HG03139 (cell line): ENCODE measurements around the gene FRMD1.

Experiments used
- ATAC-seq: cut with Tn5 transposase; IDR thresholded peaks from one replicate; pipeline ENCODE4 v1.9.1; 2021; ENCODE audit not compliant: unreplicated experiment

The FRMD1 gene

DNA sequence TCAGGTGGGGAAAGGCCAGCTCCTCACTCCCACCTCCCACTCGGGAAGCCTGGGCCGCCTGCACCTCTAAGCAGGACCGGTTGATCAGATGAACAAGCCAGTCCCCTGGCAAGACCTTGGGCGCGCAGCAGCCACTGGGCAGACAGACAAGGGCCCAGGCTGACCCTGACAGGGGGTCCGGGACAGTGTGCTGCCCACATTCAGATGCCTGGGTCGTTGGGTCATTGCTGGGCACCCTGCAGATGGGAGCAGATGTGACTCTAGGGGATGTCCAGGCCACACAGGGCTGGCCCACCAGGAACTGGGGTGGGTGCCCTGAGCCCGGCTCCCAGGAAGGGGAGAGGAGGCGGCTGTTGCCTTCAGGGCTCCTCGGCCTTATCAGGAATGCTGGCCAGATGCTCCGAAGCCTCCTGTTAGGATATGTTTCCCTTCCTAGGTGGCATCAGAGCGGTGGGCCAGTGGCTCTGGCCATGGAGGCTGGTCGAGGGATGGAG is 17.3 kb upstream of the FRMD1 start:
- no peak for ATAC-seq

DNA sequence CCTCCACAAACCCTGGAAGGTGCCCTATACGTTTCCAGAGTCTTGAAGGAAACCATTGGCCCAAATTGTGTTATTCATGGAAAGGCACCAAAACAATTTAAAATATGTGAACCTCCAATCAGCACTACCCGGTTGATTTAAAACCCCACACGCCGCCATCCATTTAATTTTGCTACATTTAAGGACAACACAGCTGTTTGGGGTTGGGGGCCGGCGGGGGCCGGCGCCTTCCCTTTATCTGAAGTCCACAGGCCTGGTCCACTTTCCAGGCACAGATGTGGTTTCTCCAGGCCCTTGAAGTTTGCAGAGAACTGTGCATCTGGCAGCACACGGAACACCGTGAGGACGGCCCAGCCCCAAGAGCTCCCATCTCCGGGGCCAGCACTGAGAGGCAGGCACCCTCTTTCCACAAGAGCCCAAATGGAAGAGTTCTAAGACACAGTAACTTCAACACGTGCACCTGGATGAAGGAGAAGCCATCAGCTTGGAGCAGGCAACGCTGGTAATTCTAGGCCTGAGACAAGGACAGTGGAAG is 16.8 kb upstream of the FRMD1 start:
- no peak for ATAC-seq

DNA sequence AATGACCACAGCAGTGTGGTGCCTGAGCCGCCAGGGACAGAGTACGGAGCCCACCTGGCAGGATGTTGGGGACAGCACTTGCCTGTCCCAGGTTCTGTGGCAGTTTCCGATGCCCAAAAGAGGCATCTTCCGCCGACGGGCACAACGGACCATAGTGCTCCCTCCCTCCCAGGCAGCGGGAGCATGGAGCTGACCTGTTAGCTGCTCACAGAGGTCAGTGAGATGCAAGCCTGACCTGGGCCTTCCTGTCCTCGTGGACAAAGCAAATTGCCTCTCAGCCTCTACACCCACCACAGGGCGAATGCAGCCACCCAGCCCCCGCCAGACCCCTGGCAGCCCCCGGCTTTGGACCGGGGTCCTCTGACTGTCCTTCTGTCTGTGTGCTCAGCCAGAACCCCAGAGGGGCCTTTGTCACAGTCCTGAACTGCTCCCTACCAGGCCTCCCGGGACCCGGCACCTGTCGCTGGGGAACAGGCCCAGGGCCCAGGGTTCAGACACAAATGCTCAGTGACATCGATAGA is 16.2 kb upstream of the FRMD1 start:
- ATAC-seq, result no peak

DNA sequence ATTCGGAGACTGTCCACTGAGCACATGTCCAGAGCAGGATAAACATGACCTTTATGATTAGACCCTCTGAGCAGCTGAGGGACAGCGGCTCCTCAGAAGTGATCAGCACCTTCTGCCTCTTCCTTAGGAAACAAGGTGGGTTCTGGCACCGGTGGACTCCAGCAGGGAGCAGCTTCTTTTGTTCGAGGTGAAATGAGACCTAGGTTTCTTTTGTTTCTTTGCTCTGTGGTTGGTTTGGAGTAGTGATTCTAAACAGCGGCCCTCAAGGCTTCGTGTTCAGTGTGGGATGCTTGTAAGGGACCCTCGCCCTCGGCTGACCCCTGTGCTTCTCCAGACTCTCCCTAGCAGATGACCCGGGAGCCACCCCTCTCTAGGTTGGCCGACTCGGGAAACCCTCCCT is 14.6 kb upstream of the FRMD1 start:
- ATAC-seq, result no peak

DNA sequence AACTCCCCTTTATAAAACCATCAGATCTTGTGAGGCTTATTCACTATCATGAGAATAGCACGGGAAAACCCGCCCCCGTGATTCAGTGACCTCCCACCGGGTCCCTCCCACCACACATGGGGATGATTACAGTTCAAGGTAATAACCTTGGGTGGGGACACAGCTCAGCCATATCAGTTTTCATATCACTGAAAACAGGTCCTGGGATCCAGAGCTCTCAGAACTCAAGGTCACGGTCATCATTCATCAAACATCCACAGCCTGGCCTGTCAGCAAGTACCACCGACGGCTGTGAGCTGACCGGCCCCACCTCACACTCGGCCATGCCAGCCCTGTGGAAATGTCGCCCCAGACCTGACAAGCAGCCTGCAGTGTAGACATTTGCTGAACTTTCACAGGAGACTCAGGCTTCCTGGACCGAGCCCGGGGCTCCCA is 14.1 kb upstream of the FRMD1 start:
- no peak for ATAC-seq

DNA sequence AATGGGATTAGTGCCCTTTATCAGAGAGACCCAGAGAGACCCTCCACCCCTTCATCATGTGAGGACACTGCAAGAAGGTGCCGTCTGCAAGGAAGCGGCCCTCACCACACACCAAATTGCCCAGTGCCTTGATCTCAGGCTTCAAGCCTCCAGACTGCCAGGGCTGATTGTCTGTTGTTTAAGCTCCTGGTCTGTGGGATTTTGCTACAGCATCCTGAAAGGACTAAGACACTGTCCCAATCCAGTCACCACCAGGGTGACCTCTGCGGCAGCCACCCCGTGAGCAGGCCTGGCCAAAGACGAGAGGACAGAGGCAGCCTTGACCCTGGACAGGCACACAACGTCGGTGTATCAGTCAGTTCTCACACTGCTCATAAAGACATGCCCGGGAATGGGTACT is 13.5 kb upstream of the FRMD1 start:
- ATAC-seq, result no peak

DNA sequence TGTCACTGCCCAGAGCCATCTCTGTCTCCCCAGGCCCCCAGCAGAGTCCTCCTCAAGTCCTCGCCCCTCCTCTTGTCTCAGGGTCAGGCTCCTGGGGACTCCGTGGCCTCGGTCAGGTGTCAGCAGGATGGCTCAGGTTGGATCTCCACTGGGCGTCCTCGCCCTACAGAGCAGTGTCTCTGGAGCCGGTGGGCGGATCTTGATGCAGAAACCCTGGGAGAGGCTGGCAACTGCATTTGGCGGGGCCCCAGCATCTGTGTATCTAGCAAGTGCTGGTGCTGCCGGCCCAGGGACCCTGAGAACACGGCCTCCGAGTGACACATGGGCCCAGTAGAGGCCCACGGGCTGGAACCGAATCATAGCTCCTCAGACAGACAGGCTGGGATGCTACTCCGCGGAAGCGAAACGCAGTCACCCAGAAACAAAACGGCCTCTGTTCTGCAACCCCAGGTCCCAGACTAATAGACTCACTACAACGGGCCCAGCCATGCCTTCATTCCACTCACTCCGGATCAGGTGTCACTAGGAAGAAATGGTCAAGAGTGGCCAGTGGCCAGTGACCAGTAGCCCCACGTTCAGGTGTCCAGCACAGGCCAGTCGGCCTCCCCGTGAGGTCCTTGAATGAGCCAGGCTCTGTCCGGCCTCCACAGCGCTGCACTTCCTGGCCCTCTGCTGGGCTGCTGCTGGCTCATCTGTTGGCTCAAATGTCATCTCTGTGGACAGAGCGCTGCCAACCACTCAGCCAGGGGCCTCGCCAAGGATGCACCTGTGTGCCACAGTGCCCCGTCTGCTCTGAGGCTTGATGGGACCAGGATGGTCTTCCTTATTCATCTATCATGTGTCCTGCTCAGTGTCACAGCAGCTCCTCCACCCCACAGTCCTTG is 12.6 kb upstream of the FRMD1 start:
- no peak for ATAC-seq

DNA sequence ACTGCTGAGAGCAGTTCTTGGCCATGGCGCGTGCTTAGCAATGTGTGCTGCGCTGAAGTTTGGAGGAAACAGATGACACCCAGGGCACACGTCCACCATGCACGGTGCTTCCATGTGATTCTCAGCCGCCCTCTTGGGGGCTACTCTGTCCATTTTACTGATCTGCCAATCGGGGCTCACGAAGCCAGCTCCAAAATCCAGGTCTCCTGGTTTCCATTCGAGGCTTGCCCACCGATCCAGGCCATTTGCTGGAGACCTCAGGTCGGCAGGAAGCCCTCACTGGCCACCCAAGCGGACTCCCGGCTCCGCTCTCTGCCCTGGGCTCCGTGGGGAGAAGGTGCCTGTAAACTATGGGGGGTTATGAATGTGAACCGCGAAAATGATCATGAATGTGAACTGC is 11.7 kb upstream of the FRMD1 start:
- ATAC-seq, result no peak

DNA sequence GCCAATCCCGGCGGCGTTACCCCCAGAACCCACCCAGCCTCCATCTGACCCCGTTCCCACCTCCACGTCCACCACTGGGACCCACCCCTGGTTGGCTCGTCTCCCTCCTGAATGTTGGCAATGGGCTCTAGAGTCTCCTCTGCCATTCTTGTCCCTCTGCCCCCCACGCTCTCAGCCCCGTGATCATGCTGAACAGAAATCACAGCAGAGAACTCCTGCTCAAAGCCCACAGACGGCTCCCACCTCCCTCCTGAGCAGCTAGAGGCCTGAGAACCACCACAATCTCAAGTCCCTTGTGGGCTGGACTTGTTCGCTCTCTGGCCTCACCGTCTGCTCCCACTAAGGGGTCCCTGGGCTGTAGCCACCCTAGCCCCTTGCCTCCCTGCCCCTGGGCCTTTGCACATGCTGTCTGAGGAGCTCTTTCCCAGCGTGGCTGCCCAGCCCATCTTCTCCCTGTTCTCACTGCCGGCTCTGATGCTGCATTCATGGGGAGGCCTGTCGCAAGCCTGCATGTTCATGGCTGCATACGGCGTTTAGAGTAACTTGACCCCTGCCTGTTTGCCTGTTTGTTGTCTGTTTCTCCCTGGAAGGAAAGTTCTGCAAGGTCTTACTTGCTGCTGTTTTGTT is 11.2 kb upstream of the FRMD1 start:
- ATAC-seq, result no peak

DNA sequence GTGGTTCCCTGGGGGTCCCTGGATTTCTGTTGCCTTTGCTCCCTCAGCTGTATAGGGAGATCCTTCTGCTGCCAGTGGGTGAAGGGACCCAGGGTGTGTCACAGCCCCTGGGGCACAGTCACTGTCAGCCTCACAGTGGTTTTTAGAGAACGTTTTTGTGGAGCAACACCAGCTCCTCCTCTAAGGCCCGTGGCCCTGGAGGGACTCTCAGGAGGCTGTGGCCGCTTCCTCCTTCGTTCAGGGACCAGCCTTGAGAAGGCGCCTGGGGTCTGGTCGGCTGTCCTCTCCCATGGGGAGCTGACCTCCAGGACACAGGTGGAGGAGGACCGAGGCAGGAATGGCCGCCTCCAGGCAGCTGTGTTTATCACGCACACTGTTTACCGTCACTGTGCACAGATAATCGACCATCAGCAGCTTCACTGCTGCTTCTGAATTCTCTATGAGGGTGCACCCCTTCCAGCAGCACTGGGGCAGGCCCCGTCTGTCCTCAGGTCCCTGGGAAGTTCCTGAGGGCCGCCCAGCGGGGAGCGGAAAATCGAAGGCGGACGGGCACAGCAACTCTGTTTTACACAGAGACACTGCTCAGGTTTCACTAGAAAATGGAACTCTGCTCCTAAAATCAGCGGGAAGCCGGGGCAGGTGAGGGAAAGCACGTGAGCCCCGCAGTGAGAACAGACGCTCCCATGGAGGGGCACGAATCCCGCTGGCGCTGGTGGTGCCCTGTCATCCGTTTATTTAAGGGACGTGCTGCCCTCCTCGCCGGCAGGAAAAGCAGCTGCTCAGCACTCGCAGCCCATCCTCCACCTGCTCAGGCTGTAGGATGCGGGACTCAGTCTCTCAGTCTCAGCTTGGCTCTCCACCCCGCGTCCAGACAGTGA is 10.4 kb upstream of the FRMD1 start:
- no peak for ATAC-seq

DNA sequence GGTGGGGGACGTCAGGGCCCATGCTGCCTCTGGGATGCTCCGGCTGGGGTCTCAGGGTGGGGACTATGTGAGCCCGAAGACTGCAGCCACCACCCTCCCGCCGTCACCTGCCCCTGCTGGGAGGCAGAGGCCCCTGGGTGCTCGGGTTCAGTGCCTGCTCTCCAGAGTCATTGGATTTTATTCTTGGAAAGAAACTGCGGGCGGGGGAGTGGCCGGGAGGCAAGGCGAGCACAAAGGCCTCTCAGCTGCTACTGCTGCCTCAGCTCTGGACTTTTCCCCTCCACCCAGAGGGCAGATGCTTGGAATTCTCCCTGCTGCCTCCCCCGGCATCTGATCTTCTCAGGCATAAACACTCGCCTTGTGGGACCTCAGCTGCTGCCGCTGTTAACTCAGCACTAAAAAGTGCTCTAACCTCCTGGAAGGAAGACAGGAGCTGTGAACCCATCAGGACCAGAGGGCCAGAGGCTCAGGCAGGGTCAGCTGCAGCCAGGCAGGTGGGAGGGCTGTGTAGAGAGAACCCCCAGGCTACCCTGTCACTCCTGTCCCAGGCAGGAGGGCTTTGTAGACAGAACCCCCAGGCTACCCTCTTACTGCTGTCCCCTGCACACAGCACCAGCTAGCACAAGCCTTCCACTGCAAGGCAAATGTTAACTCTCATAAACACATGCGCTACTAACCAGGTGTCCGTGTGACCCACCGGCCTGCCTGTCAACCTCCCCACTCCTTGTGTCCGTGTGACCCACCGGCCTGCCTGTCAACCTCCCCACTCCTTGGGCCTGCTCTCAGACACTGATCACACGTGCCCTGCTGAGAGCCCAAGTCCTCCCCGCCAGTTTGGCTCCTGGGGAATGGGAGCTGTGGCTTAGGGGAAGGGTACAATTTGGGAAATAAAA is 9.4 kb upstream of the FRMD1 start:
- no peak for ATAC-seq

DNA sequence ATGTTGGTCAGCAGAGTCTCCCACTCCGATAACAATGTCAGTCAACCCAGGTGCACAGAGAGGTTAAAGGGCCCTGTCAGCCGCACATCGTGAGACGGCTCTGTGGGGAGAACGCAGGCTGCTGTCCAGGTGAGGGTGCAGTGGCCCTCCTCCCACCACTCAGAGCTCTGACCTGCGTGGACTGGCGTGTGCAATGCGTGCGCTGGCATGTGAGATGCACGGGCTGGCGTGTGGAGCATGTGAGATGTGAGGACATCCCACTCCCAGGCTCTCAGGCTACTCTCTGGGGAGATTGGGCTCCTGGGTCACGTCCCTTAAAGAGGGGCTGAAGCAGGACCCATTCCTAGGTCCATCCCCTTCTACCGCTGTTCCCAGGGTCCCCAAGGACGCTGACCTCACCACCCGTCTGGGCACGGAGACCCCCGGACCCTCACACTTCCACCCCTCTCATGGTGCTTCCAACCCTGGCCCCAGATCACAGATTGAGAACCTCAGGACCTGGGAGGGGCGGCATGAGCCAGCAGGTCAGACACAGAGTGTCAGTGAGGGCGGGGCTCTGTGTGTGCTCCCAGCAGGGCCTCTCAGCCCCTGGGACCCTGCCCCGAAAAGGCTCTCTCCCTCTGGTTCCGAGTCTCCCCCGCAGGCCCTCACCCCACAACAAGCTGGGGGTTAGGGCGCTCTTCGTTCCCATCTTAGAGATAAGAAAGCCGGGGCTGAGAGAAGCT is 8.6 kb upstream of the FRMD1 start:
- no peak for ATAC-seq

DNA sequence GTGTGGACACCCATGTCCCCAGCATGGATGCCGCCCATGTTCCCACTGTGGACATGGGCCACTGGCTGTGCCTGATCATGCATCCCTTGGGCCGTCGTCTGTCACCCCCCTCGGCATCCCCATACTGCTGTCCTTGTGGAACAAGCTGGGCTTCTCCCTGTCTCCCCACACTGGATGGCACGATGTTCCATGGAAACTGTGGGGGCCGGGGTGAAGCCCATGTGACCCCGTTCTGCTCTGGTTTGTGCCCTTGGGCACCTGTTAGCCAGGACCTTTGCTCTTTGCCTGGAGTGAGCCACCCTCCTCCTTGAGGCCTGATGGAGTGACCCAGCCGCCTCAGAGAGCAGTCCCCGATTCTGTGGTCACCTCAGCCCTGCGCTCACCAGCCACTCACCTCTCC is 7.6 kb upstream of the FRMD1 start:
- ATAC-seq, result no peak

DNA sequence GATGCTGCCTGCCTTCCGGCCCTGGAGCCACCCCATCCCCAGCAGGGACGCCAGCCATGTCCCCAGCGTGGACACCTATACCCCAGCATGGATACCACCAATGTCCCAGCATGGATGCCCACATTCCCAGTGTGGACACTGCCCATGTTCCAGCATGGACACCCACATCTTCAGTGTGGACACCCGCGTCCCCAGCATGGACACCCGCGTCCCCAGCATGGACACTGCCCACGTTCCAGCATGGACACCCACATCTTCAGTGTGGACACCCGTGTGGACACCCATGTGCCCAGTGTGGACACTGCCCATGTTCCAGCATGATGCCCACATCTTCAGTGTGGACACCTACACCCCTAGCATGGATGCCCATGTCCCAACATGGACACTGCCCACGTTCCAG is 7.1 kb upstream of the FRMD1 start:
- ATAC-seq, result no peak

DNA sequence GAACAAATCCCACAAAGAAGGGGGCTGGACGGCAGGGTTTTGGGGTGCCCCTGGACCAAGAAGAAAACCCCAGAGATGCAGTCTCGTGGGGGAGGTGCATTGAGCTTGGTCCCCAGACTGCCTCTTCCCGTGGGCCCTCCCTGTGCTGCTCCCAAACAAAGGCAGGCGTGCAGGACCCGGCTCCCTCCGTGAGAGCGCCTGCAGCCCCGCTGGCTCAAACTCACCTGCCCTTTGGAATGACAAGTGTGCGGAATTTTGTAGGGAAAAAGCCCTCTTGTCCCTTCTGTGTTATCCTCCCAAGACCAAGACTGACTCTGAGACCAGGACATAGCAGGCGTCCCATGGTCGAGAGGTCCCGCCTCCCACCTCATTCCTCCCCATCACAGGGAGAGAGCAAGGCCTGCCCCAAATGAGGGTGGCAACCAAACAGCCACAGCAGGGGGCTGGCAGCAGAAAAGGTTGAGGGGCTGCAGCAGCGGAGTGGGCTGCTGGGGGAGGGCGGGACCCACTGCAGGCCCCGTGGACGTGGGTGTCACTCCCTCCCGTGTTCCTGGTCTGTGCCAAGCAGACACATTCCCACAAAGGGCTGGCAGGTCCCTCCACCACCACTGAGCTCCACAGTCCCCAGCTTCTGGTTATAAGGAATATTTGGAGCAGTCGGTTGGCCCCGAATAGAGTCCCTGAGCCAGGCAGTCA is 5.6 kb upstream of the FRMD1 start:
- ATAC-seq, result no peak

DNA sequence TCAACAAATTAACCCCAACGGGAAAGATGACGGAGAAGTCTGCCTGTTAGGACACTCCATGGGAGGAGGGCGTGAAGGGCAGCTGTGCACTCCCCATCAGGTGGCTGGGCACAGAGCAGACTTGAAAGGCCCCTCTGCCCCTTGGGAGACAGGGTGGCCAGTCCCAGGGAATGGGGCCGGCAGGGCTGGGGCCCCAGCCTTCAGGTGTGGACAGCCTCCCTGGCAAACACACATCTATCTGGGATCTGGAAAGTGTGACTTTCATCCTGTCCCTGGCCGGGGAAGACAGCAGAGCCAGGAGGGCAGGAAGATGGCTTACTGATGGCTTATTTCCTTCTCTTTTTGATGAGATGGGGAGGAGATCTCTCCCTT is 4.5 kb upstream of the FRMD1 start:
- no peak for ATAC-seq

DNA sequence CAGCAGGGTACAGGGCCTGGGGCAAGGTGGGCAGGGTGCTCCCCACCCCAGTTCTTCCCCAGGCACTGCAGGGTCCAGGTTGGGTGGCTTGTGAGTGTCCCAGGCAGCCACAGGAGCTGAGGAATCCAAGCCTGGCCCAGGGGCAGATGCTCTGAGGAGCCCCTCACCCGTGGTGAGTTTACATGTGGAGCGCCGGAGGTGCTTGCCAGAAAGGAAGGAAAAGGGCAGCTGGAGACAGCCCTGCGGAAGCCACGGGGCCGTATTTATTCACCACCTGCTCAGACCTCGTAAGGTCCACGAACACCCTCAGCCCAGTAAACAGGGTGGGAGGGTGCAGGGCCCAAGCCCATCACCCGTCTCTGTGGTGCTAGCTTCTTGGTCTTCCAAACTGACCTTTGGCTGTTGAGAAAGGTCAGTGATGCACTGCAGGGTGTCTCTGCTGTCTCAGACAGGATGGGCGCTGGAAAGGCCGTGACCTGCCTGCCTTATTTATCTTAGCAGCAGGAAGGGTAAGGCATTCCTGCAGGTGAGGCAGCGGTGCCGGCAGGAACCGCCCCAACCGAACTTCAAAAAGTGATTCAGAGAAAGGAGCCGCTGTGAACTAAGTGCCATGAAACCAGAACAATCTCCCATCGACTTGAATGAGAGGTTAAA is 4.0 kb upstream of the FRMD1 start:
- no peak for ATAC-seq

DNA sequence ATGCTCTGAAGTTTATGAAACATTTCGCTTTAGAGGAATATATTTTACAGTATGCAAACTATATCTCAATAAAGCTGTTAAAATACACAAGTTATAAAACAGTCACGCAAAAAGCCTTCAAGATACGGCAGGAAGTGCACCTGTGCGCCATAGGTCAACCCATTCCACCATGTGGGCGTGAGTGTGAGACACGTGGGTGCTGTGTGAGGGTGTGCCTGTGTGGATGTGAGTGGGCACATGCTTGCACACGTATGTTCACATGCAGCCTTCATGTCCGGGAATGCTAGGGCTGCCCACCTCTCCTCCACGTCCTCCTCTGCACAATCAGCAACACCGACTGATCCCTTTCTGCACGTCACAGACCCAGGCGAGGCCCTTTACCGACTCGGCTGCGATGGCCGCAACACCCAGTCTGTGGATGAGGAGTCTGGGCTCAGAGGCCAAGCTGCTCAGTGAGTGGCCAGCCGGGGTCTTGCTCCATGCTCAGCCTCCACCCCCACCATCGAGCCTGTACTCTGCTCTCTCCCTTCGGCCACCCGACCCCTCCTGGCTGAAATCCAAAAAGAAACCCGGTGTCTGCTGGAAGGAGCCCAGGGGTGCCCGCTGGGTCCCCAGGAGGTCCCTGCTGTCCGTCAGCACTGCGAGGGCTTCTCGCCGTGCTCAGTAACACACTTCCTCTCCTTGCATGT is 3.0 kb upstream of the FRMD1 start:
- ATAC-seq, result no peak
